Thyroid gland (tissue), 4 donors: ENCODE measurements around the gene ZNF189.

Experiments used
- POLR2A ChIP-seq, 2 donors: fragments of 450-650 bp; IDR thresholded peaks; one replicate each; pipeline ENCODE4 v1.6.1; 2017; ENCODE audit warnings: antibody characterized with exemption in 2 of 2, mild to moderate bottlenecking in 2 of 2, moderate library complexity in 1 of 2
- TF ChIP-seq, protein P1 (sequence below), 6 experiments: fragments of 200-600 bp in 3 of 6; fragments of 450-650 bp in 3 of 6; sonication (generic) in 3 of 6; IDR thresholded peaks; one replicate each; pipeline ENCODE4 v1.5.1; 2016 to 2019; ENCODE audit warnings: antibody characterized with exemption in 6 of 6, mild to moderate bottlenecking in 2 of 6, inconsistent platforms in 1 of 6, moderate library complexity in 1 of 6

DNA sequence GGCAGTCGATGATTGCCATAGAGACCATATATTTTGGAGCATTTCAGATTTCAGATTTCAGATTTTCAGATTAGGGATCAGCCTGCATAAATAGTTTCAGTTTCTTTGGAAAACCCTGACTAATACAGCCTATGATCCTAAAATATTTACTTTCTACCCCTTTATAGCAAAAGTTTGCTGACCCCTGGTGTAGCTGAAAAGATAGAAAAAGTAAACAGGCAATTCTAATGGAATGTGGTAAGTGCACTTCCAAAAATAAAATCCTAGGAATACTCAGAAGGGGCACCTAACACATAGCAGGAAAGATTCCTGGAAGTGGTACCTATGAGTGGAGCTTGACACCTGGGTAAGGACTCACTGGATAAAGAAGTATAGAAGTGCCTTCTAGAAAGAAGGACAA is 48.4 kb upstream of the ZNF189 start:
- TF ChIP-seq, protein P1, sequence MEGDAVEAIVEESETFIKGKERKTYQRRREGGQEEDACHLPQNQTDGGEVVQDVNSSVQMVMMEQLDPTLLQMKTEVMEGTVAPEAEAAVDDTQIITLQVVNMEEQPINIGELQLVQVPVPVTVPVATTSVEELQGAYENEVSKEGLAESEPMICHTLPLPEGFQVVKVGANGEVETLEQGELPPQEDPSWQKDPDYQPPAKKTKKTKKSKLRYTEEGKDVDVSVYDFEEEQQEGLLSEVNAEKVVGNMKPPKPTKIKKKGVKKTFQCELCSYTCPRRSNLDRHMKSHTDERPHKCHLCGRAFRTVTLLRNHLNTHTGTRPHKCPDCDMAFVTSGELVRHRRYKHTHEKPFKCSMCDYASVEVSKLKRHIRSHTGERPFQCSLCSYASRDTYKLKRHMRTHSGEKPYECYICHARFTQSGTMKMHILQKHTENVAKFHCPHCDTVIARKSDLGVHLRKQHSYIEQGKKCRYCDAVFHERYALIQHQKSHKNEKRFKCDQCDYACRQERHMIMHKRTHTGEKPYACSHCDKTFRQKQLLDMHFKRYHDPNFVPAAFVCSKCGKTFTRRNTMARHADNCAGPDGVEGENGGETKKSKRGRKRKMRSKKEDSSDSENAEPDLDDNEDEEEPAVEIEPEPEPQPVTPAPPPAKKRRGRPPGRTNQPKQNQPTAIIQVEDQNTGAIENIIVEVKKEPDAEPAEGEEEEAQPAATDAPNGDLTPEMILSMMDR (IDR thresholded peaks at IDR 0.05): no peak
- TF ChIP-seq POLR2A (IDR thresholded peaks at IDR 0.05): no peak
